Tibial nerve (tissue), 4 donors: ENCODE measurements around the gene AIF1.

Source experiments
- EP300 ChIP-seq, 2 donors: sonication (generic); formaldehyde crosslinking; IDR thresholded peaks; one replicate each; pipeline ENCODE4 v1.6.1; 2017; ENCODE audit warnings: antibody characterized with exemption in 2 of 2, mild to moderate bottlenecking in 1 of 2
- POLR2A ChIP-seq, 2 donors: fragments of 450-650 bp; IDR thresholded peaks; one replicate each; pipeline ENCODE4 v1.6.1; 2017; ENCODE audit warnings: antibody characterized with exemption in 2 of 2, mild to moderate bottlenecking in 2 of 2, moderate library complexity in 2 of 2
- TF ChIP-seq, protein P1 (sequence below), 5 experiments: fragments of 200-600 bp in 3 of 5; fragments of 450-650 bp in 2 of 5; sonication (generic) in 3 of 5; IDR thresholded peaks; one replicate each; pipeline ENCODE4 v1.5.1; 2016 to 2019; ENCODE audit warnings: antibody characterized with exemption in 5 of 5, mild to moderate bottlenecking in 3 of 5, moderate library complexity in 2 of 5

DNA sequence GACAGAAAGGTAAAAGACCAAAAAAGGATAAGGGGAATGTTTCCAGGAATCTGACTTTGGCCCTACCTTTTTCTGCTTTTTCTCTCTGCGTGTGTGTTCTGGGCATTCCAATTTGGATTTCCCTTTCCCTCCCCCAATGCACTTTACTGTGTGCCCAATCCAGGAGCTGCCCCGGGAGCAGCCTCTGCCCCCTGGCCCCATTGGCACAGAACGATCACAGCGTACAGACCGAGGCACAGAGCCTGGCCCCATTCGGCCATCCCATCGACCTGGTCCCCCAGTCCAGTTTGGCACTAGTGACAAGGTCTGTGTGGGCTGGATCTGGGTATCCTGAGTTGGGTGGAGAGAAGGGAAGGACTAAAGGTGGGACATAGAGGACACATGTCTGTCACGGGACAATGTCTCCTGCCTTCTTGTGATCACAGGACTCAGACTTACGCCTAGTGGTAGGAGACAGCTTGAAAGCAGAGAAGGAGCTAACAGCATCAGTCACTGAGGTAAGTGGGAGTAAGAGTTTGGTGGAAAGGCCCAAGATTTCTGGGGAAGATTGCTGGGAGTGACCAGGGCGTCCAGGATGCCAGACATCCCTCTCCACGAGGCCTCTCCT, 20.0 kb downstream of the AIF1 start:
- TF ChIP-seq POLR2A (IDR thresholded peaks at IDR 0.05) (no peak), EP300 (IDR thresholded peaks at IDR 0.05) (no peak)
- TF ChIP-seq, protein P1, sequence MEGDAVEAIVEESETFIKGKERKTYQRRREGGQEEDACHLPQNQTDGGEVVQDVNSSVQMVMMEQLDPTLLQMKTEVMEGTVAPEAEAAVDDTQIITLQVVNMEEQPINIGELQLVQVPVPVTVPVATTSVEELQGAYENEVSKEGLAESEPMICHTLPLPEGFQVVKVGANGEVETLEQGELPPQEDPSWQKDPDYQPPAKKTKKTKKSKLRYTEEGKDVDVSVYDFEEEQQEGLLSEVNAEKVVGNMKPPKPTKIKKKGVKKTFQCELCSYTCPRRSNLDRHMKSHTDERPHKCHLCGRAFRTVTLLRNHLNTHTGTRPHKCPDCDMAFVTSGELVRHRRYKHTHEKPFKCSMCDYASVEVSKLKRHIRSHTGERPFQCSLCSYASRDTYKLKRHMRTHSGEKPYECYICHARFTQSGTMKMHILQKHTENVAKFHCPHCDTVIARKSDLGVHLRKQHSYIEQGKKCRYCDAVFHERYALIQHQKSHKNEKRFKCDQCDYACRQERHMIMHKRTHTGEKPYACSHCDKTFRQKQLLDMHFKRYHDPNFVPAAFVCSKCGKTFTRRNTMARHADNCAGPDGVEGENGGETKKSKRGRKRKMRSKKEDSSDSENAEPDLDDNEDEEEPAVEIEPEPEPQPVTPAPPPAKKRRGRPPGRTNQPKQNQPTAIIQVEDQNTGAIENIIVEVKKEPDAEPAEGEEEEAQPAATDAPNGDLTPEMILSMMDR (IDR thresholded peaks at IDR 0.05): no peak
